Islet precursor cell (in vitro differentiated cells): ENCODE measurements around the gene TIMMDC1.
"Not testable (repeated sequence)": the region's sequence is repeated elsewhere in the genome, so short reads cannot be mapped to it uniquely, and the experiment has no call there.

Source experiments
- DNase-seq: peaks from one replicate; pipeline ENCODE4 v3.0.0-alpha.2; 2018

Gene TIMMDC1

DNA sequence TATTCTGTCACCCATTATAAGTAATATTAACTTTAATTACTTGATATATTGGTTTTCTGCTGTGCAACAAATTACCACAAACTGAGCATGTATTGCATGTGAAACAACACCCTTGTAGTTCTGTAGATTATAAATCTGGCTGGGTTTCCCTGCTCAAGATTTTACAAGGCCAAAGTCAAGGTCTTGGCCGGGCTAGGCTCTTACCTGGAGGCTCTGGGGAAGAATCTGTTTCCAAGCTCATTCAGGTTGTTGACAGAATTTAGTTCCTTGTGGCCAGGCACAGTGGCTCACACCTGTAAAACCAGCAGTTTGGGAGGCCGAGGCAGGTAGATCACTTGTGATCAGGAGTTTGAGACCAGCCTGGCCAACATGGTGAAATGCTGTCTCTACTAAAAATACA lies 16.3 kb downstream of the TIMMDC1 start:
- no peak for DNase-seq

DNA sequence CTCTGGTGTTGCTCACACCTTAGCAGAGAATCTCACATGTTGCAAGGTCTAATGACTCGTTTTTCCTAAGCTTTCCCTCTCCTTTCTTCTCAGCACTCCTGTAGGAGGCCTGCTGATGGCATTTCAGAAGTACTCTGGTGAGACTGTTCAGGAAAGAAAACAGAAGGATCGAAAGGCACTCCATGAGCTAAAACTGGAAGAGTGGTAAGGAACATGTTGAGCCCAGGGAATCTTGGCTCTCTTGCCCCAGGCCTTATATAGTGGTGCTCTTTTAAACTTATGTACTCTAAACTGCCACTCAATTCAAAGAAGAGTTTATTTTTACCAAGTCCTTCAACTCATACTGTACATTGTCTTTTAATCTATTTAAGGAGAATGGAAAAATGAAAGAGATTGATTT lies 18.8 kb downstream of the TIMMDC1 start:
- no peak for DNase-seq

DNA sequence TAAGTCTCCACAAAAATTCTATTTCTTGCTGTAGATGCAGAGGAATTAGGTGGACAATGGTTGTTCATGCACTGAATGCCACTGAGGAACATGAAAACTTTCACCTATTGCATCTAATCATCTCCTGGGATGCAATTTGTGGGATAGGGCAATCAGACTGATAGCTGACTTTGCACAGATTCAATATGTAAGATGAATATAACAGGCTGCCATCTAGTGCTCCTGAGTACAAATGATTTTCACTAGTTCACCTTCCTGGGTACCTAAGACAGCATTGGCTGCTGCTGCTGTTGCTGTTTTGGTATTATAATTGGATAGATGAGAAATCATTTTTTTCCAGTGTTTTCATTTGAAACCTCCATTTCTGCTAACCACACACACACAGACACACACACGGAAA lies 19.7 kb downstream of the TIMMDC1 start:
- no peak for DNase-seq

DNA sequence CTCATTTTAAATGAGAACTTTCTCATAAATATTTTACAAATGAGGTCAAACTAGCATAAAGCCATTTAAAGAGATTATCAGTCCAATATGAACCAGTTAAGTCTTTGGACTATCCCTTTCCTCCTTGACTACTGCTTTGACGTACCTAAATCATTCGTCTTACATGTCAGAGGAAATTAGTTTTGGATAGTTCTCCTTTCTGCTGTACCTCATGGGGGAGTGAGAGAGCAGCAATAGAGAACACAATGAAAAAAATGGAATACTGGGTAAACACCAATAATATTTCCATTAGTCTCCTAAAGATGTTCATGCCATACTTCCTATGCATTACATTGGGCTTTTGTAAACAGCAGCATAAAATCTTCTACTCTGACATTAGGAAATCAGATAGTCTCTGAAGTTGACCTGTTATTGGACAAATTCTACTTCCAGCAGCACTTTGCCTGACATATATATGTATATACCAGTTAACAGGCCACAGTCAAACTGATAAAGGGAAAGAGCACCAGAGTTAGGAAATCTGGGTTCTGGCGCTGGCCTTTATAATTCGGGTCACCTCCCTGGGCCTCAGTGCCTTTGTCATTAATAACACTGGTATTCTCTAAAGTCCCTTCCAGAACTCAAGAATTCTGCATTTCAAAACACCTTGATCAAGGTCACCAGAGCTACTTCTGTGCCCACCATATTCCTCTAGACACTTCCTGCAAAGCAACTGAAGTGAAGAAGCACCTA lies 26.8 kb downstream of the TIMMDC1 start:
- no peak for DNase-seq

DNA sequence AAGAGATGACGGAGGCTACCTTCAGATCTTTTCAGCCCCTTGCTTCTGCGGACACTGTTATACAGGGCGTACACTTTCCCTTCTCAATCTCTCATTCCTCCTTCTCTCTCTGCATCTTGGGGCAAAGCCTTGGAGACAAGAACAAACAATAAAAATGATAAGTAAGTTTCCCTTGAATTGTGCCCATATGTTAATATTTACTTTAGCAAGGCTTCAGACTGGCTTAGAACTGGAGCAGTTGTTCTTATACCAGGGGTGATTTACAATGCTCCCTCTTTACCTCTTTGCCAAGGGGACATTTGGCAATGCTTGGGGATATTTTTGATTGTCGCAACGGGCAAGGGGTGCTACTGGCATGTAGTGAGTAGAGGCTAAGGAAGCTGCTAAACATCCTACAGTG lies 29.4 kb downstream of the TIMMDC1 start:
- no peak for DNase-seq

DNA sequence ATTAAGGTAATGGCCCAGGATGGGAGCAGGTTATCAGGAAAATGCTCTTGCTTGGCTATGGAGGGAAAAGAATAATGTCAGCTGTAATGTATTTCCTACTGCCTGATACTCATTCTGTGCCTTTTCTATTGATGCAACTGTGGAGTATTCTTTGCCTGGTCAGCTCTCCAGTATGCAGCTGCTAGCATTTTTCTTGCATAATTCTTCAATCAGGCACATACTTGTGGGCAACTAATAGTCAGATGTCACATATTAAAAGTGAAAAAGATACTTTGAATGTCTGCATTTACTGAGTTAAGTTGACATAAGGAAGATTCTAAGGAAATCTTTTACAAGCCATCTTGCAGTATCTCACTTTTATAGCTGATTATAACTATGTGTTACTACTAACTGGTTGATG lies 31.5 kb downstream of the TIMMDC1 start:
- DNase-seq: no peak

DNA sequence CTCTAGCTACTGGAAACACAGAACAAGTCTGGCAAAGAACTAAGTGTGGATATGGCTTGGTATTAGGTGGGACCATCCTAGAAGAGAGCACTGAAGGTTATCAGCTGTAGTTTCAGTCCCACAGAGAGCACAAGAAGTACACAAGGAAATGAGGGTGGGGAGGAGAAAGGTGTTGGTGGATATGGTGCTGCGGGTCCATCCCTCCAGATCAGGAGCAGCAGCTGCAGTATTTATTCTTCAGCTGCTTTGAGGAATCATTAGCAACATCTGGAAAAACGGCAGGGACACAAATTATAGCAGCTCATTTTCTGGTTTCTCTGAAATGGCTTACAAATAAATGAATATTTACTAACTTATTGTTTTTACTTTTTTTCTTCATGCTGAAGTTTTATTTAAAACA lies 32.1 kb downstream of the TIMMDC1 start:
- no peak for DNase-seq

DNA sequence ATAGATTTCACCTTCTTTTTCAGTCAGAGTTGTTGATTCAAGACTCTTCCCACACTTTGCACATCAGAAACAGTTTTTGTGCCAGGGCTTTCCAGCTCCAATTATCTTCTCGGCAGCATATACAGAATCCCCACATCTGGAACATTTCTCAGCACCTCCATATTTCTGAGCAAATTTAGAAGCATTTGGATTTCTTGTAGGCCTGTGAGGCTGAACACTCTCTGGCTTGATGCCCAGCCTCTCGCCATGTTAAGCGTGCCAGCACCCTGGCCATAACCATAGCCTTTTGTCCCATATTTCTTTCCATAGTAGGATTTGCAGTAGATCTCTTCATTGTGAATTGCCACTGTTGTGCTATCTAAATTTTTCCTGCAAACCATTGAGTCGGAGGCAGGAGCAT lies 32.8 kb downstream of the TIMMDC1 start:
- no peak for DNase-seq

DNA sequence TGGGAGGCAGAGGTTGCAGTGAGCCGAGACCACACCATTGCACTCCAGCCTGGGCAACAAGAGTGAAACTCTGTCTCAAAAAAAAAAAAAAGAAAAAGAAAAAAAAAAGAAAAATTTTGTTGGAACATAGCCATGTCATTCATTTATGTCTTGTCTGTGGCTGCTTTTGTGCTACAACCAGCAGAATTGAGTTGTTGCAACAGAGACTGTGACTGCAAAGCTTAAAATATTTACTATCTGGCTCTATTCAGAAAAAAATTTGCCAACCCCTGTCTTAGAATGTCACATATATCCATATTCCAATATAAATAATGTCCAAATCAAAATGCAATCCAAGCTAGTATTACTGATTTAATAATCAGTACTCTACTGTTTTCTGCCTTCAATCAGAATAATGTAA lies 35.9 kb downstream of the TIMMDC1 start:
- DNase-seq: no peak

DNA sequence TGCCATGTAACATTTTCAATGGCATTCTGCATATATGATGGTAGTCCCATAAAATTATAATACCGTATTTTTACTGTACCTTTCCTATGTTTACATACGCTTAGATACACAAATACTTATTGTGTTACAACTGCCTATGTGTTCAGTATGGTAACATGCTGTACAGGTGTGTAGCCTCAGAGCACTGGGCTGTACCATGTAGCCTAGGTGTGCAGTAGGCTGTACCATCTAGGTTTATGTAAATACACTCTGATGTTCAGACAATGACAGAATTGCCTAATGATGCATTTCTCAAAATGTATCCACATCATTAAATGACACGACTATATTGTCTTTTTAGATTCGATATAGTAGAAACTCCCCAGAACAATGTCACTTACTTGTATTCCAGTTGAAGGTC lies 38.4 kb downstream of the TIMMDC1 start:
- DNase-seq: no peak

DNA sequence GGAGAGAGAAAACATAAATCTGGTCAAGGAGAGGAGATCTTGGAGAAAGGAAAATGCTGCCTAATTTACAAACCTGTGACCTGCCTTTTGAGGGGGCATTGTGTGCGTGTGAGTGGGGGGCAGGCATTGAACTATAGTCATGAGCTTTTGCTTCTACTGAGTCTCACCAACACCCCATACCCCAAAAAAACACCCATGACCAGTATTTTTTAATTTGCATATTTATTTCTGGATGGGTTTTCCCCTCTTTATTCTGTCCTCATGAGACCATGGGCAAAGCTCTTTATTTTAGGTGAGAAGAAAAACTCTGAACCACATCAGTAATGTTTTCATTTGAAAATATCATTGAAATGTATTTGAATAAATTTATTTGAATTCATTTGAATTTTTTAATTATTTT lies 40.4 kb downstream of the TIMMDC1 start:
- no peak for DNase-seq

DNA sequence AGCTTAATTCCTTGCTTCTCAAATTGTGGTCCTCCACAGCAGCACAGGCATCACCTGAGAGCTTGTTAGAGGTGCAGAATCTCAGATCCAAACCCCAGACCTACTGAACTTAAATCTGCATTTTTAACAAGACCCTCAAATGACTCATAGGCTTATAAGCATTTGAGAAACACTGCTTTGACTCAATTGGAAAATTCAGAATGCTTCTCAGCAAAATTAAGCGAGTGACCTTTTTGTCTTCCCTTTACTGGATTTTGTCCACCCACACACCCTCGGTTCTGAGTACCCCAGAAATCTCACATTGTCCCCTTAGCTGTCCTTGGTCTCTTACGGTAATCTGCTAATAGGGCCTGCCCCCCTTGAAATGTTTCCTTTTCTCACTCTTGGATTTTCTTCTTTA lies 43.2 kb downstream of the TIMMDC1 start:
- no peak for DNase-seq

DNA sequence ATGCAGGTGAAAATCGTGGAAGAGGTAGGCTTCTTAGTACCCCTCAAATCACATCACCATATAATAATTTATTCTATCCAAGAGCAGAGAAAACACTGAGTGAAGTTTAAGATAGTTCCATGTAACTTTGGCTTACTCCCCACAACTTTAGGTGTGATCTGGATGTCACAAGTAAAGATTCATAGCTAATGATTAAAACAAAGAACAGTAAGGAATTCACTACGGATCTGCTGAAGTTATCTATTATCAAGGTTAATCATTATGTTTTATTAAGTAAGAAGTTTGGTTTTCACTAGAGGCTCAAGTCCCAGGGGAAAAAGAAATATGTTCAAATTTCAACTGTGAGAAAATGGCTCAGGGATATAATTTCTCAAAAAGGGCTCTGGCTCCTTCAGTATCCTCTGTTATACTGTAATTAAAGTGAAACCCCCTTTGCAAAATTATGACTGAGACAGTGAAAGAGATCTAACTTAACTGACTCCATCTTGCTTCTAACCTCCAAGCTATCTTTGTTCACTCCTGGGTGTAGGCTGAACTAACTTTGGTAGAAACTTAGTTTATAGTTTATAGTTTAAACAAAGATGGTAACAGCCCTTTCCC lies 43.9 kb downstream of the TIMMDC1 start:
- no peak for DNase-seq

DNA sequence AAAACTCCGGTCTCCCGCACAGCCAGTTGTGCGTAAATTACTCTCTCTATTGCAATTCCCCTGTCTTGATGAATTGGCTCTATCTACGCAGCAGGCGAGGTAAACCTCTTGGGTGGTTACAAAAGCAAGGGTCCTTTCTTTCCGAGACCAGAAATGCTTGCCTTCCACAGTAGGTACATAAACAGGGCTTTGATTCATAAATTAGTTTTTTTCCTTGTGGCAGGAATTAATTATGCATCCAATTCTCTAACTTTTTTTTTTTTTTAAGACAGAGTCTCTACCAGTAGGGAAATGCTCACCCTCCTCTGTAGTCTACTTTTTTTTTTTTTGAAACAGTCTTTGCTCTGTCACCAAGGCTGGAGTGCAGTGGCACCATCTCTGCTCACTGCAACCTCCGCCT lies 44.8 kb downstream of the TIMMDC1 start:
- DNase-seq: no peak

DNA sequence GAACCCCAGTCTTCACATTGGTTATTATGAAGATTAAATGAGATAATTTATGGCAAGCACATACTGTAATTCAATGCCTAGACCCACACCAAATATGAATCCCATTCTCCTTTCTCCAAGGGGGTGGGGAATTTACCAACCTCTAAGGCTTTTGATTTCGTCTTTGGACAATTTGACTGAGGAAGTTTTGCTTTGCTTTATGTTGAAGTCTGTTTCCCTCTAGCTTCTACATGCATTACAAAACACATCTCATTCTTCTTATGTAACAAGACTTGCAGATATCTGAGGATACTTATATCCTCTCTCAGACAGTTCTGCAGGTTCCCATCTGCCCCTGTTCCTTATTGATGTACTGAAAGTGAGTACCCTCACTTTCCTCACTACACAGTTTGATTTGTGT lies 48.9 kb downstream of the TIMMDC1 start:
- no peak for DNase-seq

DNA sequence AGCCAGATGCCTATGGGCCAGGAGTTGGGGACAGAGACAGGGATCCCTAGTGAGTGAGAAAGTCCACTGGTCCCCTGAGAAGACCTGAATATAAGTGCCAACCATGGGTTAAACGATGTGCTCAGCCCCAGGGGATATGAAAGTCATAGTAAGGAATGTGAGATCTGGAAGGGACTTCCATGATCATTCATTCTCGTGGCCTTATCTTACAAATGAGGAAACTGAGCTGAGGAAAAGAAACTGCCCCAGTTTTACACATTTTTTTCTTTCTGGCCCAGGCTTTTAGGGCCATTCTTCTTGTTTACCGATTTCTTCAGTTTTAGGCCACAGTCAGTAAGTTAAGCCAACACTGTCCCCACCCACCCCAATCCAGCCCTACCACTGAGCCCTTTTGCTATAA lies 50.0 kb downstream of the TIMMDC1 start:
- DNase-seq: no peak

DNA sequence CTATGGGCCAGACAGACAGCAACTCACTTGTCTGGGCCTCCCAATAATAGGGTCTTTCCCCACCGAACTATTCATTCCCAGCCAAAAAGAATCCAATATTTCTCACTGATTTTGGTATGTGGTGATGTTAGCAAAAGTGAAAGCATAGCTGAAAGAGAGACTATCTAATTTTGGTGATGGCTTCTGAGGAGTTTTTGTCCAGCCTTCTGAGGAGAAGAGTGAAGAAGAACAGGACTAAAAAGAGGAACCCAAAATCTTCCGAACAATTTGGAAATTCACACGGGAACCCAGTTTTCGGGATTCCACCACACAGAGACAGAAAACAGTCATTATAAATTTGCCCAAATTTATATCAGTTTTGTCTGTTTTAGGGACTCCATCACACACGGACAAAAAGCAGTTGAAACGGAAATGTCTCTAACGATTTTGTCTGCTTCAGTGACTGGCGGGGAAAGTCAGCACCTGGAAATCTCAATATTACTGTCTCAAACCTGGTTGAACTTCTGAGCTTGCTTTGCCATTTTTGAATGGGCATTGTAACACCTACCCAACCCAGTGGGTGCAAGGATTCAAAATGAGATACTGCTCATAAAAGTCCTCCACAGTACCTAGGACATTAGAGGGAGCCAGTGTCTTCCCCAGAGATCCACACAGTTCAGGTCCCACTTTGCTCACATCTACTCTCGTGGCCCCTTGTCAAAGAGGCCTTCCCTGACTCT lies 52.0 kb downstream of the TIMMDC1 start:
- no peak for DNase-seq

DNA sequence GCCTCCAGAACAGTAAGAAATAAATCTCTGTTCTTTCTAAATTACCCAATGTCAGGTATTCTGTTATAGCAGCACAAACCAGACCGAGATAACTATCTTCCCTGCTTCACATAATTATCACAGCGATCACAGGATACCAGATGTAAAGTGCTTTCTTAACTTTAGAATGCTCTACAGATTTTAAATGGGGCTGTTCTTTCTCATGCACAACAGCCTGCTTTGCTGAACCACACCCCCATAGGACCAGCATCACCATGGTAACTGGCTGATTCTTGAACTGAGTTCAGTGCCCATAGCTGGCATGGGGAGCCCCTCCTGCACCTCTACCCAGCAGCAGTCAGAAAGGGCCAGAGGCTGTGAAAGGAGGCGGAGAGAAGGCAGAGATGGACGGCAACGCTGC lies 53.3 kb downstream of the TIMMDC1 start:
- DNase-seq: no peak

DNA sequence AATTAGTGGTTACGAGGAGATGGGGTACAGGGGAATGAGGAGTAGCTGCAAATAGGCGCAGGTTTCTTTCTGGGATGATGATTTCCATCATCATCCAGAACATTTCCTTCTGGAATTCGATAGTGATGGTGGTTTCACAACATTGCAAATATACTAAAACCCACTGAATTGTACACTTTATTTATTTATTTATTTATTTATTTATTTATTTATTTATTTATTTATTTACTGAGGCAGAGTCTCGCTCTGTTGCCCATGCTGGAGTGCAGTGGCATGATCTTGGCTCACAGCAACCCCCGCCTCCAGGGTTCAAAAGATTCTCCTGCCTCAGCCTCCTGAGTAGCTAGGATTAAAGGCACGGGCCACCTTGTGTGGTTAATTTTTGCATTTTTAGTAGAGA lies 54.6 kb downstream of the TIMMDC1 start:
- DNase-seq: not testable (repeated sequence)

DNA sequence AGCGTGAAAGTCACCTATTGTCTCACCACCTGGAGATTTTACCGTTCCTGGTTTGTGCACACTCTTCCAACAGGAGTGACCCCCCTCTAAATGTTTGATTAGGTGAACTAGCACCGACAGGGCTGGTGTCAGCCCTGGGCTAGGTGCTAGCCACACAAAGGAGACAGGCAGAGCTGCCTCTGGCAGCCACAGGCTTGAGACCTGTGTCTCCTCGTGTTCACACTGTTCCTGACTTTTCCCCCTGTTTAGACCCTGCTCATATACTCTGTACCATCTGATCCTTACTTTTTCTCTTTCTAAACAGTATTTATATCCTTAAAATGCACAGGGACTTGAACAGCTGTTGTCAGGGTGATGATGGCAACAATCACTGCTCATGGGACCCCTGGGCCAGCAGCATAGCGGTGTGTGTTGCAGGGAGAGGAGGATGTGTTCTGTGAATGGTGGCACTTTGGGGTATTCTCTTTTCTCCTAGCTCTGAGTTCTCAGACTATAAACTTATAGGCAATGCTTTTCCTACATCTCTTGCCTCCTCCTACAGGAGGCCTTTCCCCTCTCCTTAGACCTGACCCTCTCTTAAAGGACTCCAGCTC lies 55.6 kb downstream of the TIMMDC1 start:
- DNase-seq: no peak

DNA sequence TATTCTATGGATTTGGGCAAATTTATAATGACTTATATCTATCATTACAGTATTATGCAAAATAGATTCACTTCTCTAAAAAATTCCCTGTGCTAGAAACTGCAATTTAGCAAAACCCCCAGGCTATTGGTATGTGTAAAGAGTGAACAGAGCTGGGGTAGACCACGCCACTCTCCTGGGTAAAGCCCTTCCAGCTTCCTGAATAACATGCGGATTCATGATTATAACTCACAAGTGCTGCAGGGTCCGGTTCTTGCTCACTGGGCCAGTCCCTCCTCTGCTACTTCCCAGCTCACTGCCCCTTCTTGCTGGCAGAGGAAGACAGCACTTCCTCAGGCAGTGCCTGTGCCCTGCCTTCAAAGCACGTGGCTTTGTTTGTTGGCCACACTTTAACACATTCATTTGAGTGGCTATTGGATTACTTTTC lies 57.0 kb downstream of the TIMMDC1 start:
- DNase-seq: no peak

DNA sequence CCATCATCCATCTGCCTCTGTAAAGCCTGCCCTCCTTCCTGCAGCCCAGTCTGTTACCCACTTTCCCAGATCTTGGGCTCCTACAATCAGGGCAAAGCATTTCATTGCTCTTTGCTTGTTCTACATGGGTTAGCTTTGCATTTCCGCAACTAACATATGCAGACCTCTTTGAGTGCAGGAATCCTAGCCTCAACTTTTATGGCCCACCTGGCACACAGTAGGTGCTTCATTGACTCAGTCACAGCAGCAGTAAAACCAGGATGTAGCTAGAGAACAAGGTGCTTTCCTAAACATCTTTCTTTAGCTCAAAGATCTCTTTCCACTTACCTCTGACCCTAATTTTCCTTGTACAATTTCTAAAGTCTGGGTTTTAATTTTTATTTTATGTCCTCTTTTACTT lies 57.6 kb downstream of the TIMMDC1 start:
- DNase-seq: no peak

DNA sequence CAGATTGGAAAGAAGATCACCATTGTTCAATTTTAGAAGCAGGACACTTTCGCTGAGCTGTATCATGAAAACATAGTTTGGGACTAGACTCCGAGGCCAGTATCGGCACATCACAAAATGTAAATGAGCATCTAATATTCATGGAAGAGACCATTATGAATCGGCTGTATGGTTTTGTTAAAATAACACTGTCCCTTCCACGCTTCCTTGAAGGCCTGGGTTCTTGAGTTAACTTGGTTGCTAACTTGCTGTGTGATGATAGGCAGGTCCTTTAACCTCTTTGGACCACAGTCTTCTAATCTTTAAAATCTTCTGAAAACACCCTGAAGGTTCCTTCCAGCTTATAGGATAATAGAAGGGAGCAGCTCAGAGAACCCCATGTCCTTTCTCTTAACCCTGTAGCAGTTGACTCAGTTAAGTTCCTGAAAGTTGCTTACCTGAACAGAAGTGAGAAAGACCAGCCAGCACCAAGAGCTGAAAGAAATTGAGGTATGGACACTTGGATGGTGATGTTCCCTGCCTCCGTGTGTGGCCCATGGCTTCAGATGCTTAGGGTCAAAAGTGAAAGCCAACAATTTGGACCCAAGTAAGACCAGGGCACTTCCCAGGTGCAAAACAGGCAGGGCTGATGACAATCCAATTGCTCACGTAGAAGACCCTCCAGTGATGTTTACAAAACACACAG lies 59.0 kb downstream of the TIMMDC1 start:
- no peak for DNase-seq
